Adrenal gland (tissue), 5 donors: ENCODE data around the gene SPP1.

Experiments used
- CTCF ChIP-seq, 6 experiments: fragments of 450-650 bp in 4 of 6; fragments of 200-600 bp in 2 of 6; sonication (generic) in 1 of 6; IDR thresholded peaks; 1 replicate in 5 of 6; 2 replicates in 1 of 6; pipeline versions ENCODE4 v1.5.1 to v1.8.0; 2016 to 2021; ENCODE audit warnings: antibody characterized with exemption in 6 of 6, mild to moderate bottlenecking in 2 of 6, moderate library complexity in 1 of 6
- POLR2A ChIP-seq, 2 donors: fragments of 450-650 bp; IDR thresholded peaks; one replicate each; pipeline ENCODE4 v1.6.1; 2017; ENCODE audit warnings: antibody characterized with exemption in 2 of 2, mild to moderate bottlenecking in 2 of 2, moderate library complexity in 1 of 2
- donor health status: DM: no; HTN: no; CAD: no.

- TF ChIP-seq CTCF (IDR thresholded peaks at IDR 0.05) (no peak), POLR2A (IDR thresholded peaks at IDR 0.05) (no peak)
Observed at GRCh38 chr4:87934157-87934704, 41.3 kb upstream of the SPP1 start.
